ENCODE measurements around the gene POLR2H.

The POLR2H gene

DNA sequence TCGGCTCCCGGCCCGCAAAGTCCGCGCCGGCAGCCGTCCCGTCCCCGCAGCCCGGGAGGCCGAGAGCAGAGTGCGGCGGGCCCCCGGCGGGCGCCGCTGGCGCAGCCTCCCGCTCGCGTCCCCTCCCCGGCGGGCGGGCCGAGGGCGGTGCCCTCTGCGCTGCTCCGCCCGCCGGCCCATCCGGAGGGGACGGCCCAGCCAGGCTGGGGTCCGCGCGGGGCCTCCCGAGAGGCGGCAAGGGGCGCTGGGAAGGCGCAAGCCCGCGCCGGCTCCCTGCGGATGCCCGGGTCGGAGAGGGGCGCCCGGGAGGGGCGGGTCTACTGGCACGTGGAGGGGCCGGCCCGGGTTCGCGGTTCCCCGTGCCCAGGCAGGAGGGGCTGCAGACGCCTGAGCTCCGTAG is at the start of gene POLR2H, which contains the start of gene CLCN2:
POLR2H (plus strand) TSS at position 179 of the 400 bp plus-strand sequence. CDS start 1,783 bp downstream, outside the sequence.
CLCN2 (minus strand) TSS at position 74 of the 400 bp plus-strand sequence. CDS start 126 bp downstream, outside the sequence.
- DNase-seq (ENCODE audit: low spot score): no peak

DNA sequence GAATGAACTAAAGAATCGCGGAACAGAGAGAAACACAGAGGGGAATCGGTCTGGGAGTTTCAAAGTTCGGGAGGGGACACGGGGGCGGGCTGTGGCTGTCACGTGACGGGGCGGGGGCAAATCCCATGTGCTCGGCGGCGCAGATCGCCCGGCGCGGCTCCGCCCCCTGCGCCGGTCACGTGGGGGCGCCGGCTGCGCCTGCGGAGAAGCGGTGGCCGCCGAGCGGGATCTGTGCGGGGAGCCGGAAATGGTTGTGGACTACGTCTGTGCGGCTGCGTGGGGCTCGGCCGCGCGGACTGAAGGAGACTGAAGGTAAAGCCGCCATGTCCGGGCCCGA is 47.2 kb upstream of the POLR2H start, which contains the start of gene EIF4G1:
EIF4G1 (plus strand) TSS at position 244 of the 337 bp plus-strand sequence. CDS start 1,191 bp downstream, outside the sequence.
- DNase-seq (ENCODE audit: low spot score): peak; percentile 97

DNA sequence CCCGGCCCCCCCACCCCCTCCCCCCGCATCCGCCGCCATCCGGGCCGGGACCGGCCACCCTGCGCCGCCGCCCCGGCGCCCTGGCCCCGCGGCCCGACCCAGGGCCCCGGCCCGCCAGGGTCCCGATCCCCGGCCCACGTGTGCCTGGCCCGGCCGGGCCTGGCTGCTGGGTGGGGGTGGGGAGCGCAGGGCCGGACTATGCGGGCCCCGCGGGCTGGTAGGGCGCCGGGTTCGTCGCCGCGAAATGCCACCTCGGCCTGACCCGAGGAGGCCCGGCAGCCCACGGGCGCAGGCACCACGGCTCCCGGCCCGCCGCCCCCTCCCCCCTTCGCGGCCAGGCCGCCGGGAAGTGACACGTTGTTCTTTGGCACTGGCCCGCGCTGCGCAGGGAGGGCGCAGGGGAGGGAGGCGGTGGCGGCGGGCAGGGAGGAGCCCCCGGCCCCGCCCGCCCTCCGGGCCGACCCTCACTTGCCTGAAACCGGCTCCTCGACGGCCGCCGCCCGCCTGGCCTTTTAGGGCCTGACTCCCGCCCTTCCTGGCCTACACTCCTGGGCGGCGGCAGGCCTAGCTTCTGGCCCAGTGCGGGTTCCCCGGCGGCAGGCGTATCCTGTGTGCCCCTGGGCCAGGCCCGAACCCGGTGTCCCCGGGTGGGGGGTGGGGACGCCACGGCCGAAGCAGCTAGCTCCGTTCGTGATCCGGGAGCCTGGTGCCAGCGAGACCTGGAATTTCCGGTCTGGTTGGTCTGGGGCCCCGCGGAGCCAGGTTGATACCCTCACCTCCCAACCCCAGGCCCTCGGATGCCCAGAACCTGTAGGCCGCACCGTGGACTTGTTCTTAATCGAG is 46.6 kb upstream of the POLR2H start:
- DNase-seq (ENCODE audit: low spot score): peak; percentile 56

DNA sequence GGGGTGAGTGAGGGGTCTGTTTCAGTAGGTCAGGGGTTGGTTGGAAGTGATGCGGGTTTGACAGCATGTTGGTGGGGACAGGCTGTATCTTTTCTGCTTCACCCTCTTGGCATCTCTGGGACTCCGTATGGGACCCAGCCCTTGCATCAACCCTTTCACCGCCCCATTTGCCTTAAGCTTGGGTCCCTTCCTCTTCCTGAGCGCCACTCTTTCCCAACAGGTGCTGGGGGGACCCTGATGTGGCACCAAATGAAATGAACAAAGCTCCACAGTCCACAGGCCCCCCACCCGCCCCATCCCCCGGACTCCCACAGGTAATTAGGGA is 46.0 kb upstream of the POLR2H start:
- no peak for DNase-seq (ENCODE audit: low spot score)

DNA sequence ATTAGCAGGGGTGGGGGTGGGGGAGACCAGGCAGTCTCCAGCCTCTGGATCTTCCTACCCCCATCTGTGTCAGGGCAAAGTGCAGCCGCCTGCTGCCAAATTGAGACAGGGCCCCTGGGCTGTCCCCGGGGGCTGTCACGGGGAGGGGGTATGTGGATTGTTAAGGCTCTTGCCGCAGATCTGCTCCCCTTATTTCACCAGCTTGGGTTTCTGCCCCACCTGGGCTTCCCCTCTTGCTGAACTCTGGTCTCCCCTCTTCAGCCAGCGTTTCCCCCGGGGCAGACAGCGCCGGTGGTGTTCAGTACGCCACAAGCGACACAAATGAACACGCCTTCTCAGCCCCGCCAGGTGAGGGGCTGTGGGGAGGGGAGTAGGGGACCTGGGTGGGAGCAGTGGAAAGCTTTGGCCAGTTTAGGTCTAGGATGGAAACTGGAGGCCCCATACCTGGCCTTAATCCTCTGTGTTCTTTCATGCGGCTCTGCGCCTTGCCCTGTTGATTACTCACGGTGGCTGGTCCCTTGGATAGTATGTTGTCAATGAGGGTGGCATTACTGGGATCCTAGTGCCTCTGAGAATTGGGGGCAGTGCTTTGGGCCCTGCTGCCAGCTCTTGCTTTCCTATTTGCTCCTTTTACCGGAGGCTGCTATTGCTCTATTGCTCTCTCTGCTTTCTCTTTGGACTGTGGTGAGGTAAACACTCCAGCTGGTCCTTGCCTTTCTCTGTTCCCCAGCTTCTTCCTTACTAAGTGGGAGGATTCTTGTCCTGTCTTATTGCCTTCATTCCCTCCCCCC is 45.4 kb upstream of the POLR2H start:
- no peak for DNase-seq (ENCODE audit: low spot score)

DNA sequence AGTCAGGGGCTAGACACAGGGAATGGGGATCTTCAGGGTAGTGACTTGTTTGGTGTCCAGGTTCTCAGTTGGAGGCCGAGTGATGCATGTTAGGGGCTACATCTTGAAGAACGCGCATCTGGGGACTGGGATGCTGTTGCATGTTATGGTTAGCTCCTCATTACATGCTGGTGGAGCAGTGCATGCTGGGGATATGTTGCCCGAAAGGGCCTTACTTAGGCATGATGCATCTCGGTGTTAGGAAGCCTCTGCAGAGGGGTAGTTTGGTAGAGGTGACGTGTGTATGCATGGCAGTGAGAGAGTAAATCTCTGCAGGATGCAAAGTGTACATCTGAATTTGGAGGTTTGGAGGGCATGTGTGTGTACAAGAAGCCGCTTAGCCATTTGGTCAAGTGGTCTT is 44.7 kb upstream of the POLR2H start:
- DNase-seq (ENCODE audit: low spot score): no peak

DNA sequence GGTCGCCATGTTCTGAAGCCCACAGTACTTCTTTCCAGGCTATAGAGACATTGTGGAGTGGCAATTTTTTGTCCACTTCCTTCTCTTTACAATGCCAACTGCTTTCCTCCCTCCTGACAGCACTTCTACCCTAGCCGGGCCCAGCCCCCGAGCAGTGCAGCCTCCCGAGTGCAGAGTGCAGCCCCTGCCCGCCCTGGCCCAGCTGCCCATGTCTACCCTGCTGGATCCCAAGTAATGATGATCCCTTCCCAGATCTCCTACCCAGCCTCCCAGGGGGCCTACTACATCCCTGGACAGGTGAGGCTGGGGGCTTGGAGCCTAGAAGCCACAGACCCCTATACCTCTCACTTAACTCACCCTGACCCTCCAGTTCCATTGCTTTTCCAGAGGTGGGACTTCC is 44.3 kb upstream of the POLR2H start:
- no peak for DNase-seq (ENCODE audit: low spot score)

DNA sequence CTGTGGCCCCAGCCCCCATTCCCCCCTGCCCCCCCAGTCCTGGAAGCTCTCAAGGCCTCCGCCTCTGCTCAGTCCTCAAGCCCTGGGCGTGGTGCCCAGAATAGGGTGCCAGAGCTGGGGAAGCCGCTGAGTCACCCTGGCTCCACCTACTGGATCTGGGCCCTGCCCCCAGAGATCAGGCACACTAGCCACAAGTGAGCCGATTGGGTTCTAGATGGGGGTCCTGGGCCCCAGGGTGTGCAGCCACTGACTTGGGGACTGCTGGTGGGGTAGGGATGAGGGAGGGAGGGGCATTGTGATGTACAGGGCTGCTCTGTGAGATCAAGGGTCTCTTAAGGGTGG is 41.4 kb upstream of the POLR2H start:
- peak; percentile 98 for DNase-seq (ENCODE audit: low spot score)

DNA sequence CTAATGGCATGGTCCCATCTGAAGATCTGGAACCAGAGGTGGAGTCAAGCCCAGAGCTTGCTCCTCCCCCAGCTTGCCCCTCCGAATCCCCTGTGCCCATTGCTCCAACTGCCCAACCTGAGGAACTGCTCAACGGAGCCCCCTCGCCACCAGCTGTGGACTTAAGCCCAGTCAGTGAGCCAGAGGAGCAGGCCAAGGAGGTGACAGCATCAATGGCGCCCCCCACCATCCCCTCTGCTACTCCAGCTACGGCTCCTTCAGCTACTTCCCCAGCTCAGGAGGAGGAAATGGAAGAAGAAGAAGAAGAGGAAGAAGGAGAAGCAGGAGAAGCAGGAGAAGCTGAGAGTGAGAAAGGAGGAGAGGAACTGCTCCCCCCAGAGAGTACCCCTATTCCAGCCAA is 39.8 kb upstream of the POLR2H start:
- DNase-seq (ENCODE audit: low spot score): no peak

DNA sequence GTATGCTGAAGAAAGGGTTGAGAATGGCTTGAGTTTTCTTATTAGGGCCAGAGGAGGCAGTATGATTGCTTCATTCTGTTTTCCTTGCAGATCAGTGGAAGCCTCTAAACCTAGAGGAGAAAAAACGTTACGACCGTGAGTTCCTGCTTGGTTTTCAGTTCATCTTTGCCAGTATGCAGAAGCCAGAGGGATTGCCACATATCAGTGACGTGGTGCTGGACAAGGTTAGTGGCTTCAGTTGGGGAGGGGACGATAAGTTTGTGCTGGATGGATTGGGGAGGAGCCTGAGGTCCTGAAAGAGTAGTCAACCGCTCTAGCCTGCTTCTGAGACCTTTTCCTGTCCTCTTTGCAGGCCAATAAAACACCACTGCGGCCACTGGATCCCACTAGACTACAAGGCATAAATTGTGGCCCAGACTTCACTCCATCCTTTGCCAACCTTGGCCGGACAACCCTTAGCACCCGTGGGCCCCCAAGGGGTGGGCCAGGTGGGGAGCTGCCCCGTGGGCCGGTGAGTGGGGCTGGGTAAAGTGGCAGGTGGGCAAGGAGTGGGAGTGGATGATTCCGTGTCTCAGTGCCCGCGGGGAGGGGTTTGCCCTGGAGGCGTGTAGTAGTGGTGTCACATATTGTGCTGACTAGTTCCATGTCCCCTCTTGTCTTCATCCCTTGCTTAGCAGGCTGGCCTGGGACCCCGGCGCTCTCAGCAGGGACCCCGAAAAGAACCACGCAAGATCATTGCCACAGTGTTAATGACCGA is 38.6 kb upstream of the POLR2H start:
- no peak for DNase-seq (ENCODE audit: low spot score)

DNA sequence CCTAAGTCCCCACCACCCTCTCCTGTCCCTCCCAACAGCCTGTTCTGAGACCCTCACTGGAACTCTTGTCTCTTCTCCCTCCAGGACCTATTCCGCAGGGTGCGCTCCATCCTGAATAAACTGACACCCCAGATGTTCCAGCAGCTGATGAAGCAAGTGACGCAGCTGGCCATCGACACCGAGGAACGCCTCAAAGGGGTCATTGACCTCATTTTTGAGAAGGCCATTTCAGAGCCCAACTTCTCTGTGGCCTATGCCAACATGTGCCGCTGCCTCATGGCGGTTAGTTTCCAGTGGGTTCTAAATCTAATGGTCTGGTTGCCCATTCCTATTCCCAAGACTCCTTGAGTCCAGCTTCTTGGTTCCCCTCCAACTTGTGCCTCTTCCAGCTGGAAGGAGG is 37.8 kb upstream of the POLR2H start:
- no peak for DNase-seq (ENCODE audit: low spot score)

DNA sequence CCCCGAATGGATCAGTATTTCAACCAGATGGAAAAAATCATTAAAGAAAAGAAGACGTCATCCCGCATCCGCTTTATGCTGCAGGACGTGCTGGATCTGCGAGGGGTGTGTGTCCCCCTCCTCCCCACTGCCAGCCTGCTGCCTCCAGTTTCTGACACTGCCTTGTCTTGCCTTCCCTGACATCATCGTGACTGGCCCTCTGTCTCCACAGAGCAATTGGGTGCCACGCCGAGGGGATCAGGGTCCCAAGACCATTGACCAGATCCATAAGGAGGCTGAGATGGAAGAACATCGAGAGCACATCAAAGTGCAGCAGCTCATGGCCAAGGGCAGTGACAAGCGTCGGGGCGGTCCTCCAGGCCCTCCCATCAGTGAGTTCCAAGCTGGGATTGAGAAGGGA is 36.2 kb upstream of the POLR2H start:
- no peak for DNase-seq (ENCODE audit: low spot score)

DNA sequence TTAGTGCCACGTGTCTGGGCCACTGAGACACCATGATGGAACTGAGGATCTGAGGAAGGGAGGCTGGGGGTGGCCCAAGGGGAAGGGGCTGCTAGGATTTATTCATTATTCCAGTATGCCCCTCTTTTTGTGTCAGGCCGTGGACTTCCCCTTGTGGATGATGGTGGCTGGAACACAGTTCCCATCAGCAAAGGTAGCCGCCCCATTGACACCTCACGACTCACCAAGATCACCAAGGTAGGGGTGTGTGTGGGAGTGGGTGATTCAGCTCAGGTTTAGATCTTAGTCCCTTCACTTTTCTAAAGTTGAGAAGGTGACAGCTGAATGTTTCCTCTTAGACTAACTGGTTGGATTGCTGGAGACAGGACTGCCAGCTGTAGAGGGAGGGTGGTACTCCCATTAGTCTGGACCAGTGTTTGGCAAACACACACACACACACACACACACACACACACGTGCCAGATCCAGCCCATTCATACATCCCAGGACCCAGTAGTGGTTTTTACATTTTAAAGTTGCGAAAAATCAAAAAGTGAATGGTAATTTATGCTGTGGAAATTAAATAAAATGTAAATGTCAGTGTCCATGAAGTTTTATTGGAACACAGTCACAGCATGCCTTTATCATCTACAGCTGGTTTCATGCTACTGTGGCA is 35.7 kb upstream of the POLR2H start:
- DNase-seq (ENCODE audit: low spot score): no peak

DNA sequence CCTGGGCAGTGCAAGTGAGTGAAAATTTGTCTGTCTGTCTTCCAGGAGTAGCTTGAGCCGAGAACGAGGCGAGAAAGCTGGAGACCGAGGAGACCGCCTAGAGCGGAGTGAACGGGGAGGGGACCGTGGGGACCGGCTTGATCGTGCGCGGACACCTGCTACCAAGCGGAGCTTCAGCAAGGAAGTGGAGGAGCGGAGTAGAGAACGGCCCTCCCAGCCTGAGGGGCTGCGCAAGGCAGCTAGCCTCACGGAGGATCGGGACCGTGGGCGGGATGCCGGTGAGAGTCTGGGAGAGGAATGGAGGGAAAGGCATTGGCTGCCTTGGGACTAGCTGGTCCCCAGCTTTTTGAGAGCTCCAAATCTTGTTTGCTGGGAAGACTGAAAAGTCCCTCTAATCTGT is 34.3 kb upstream of the POLR2H start:
- DNase-seq (ENCODE audit: low spot score): no peak

DNA sequence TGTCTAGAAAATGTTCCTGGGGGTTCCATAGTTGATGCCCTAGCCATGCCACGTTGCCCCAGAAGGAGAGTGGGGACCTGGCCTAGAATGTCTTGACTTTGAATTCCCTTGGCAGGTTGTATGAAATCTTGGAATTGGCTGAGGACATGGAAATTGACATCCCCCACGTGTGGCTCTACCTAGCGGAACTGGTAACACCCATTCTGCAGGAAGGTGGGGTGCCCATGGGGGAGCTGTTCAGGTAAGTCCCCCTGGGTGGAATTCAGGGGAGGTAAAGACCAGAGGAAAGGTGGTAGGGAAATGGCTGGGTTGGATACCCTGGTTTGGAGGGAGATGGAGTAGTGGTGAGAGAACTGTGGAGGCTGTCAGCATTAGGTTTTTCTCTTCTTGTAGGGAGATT is 33.0 kb upstream of the POLR2H start:
- DNase-seq (ENCODE audit: low spot score): no peak

DNA sequence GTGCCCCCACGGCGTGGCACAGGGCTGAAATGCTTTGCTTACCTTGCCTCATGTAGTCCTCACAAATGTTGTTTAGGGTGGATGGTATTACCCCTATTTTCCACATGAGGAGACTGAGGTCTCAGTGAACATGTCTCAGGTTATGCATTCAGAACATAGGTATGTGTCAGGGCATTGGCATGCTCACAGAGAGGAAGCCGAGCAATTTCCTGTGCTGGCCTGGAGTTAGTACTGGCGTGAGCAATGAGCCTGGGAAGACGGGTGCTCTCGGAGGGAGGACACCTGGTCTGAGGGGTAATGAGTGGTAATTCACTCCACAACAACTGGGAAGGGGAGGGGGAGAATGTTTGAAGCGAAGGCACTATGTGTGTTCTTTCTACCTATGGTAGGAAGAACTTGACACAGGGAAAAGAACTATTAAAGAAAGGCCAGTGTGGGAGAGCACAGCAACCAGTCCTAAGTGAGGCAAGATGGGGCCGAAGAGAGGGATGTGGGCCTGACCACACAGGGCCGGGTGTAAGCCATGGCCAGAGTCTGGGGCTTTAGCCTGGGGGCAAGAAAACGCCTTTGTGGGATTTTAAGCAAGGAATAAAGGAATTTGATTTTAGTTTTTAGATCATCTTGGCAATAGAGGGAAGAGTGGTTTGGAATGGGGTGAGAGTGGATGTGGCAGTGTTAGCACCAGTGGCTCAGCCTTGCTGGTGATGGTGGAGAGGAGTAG is 29.0 kb upstream of the POLR2H start:
- no peak for DNase-seq (ENCODE audit: low spot score)

DNA sequence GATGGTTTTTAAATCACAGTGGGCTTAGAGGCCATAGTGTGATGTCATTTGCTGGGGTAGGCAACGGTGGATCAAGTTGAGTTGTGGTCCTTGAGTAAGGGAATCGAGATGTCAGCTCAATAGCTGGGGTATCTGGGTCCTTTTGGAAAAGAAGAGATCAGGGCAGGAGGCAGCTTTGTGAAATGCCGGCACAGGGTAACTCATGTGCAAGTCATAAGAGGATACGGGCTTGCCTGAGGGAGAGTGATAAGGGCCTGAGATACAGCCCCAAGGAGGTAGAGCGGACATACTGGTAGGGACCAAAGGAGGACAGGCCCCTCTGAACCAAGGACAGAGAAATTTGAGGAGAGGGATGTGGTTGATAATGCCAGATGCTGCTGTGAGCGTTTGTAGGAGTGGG is 28.3 kb upstream of the POLR2H start:
- DNase-seq (ENCODE audit: low spot score): no peak

DNA sequence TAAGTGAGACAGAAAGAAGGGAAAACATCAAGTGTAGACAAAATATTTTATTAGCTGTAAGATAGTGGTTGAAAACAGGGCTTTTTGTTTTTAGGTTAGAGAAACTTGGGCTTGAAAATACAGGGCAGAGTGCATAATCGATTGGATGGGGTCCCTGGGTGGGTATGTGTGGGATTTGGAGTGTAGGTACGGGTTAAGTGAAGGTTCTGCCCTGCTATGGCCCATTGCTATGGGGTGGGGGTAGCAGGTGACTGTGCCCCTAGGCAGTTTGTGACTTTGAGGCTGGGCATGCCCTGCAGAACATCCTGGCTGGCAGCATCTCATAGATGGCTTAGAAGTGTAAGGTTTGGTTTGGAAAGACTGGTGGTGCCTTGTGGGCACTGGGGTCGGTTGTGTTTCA is 27.8 kb upstream of the POLR2H start:
- no peak for DNase-seq (ENCODE audit: low spot score)

DNA sequence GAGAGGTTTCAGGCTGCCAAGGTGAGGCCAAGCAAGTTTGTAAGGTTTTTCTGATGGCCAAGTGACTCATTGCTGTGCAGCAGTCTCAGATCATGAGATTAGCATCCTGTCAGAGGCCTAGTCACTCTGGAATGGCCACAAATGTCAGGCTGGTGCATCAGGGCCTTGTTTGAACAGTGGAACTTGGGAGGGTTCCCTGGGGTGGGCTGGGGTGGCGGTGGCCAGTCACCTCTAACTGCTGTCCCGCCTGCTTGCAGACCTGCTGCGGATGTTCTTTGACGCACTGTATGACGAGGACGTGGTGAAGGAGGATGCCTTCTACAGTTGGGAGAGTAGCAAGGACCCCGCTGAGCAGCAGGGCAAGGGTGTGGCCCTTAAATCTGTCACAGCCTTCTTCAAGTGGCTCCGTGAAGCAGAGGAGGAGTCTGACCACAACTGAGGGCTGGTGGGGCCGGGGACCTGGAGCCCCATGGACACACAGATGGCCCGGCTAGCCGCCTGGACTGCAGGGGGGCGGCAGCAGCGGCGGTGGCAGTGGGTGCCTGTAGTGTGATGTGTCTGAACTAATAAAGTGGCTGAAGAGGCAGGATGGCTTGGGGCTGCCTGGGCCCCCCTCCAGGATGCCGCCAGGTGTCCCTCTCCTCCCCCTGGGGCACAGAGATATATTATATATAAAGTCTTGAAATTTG is 26.9 kb upstream of the POLR2H start:
- DNase-seq (ENCODE audit: low spot score): no peak

DNA sequence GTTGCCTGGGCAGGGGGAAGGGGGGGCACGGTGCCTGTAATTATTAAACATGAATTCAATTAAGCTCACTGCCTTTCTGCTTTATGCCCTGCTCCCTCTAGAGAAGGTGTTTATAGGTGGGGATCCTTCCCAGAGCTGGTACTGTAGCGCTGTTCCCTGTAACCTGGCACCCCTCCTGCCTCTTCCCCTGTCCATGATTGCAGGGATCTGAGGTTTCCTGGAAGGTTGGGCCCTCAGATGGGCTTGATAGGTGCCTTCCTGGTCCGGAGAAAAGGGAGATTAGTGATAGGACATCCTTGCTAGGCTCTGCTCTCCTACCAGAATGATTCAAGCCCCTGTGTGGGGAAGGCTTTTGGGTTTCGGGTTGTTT is 26.2 kb upstream of the POLR2H start:
- DNase-seq (ENCODE audit: low spot score): no peak
